ENCODE measurements around the gene RBBP8. TPM values are rescaled to one million over a fixed set of nuclear protein-coding genes. Genes with fewer than 3 reads are reported as not detected.
"Not testable (repeated sequence)": the region's sequence is repeated elsewhere in the genome, so short reads cannot be mapped to it uniquely, and the experiment has no call there.

RBBP8 gene
- total RNA-seq (ENCODE audit: low replicate concordance), result 50.5 and 64.8 TPM in 2 replicates

DNA sequence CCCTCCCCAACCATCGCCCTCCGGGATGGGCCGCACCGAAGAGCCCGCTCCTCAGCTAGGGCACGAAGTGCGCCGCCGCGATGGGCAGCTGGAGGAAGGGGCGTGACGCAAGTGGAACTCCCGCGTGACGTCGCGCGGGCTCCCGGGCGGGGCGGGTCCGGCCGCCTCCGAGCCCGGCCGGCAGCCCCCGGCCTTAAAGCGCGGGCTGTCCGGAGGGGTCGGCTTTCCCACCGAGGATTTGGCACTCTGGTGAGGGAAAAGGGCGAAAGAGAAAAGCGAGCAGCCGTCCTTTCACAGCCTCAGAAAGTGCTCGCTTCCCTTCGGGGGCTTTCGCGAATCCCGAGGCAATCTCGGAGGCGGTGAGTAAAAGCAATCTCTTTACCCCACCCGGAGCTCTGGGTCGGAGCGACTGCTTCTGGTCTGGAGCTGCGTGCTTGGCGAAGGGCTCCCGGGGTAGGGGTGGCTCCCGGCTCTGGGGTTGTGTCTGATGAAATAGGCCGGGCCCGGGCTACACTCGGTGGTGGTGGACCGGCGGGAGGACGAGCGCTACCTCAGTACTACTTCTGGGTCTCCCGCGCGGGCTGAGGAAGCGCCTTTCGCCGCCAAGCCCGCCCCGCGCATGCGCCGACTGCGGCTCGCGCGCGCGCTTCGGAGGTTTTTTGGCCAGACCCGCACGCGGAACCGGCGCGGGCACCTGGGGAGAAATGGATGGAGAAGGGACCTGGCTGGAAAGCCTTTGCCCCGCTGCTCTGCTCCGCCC lies at the start of gene RBBP8:
RBBP8 (plus strand) TSS at position 123 of the 760 bp plus-strand sequence. CDS start 3,524 bp downstream, outside the sequence.
- peaks cover 30% of the 10 kb centered on the region for H3K4me1 ChIP-seq
- Mint-ChIP-seq H3K9me3 (no peaks in the 10 kb centered on the region), H3K4me1 (peaks cover 32% of the 10 kb centered on the region), H3K27ac (peak within 1 kb of the TSS; percentile 90), H3K36me3 (peaks cover 10% of the 10 kb centered on the region), H3K27me3 (ENCODE audit: insufficient read depth, low read depth) (peaks cover 3% of the 10 kb centered on the region), H3K4me3 (peak within 1 kb of the TSS; percentile 91)
- H2AFZ ChIP-seq (replicated peaks), result peak within 1 kb of the TSS; percentile 81
- H3K36me3 ChIP-seq, result peaks cover 4% of the 10 kb centered on the region
- H3K4me3 ChIP-seq, result peak within 1 kb of the TSS; percentile 68
- H3K4me2 ChIP-seq, result peak within 1 kb of the TSS; percentile 92
- H3K27ac ChIP-seq, result peak within 1 kb of the TSS; percentile 95
- no peaks in the 10 kb centered on the region for H4K20me1 ChIP-seq (ENCODE audit: low read depth)
- peak within 1 kb of the TSS; percentile 59 for H3K9ac ChIP-seq
- H3K79me2 ChIP-seq (ENCODE audit: low read depth), result peaks cover 58% of the 10 kb centered on the region
- H3K9me3 ChIP-seq (ENCODE audit: low read depth), result no peaks in the 10 kb centered on the region
- peaks cover 27% of the 10 kb centered on the region for H3F3A ChIP-seq (ENCODE audit: low read depth)
- no peaks in the 10 kb centered on the region for H3K27me3 ChIP-seq
- peak; percentile 98 for DNase-seq (ENCODE audit: low spot score)
- no peak for TF ChIP-seq EZH2phosphoT487 (IDR thresholded peaks at IDR 0.05)
- TF ChIP-seq, protein P1, sequence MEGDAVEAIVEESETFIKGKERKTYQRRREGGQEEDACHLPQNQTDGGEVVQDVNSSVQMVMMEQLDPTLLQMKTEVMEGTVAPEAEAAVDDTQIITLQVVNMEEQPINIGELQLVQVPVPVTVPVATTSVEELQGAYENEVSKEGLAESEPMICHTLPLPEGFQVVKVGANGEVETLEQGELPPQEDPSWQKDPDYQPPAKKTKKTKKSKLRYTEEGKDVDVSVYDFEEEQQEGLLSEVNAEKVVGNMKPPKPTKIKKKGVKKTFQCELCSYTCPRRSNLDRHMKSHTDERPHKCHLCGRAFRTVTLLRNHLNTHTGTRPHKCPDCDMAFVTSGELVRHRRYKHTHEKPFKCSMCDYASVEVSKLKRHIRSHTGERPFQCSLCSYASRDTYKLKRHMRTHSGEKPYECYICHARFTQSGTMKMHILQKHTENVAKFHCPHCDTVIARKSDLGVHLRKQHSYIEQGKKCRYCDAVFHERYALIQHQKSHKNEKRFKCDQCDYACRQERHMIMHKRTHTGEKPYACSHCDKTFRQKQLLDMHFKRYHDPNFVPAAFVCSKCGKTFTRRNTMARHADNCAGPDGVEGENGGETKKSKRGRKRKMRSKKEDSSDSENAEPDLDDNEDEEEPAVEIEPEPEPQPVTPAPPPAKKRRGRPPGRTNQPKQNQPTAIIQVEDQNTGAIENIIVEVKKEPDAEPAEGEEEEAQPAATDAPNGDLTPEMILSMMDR (IDR thresholded peaks at IDR 0.05), result no peak
- no peak for TF ChIP-seq EZH2 (IDR thresholded peaks at IDR 0.05)

DNA sequence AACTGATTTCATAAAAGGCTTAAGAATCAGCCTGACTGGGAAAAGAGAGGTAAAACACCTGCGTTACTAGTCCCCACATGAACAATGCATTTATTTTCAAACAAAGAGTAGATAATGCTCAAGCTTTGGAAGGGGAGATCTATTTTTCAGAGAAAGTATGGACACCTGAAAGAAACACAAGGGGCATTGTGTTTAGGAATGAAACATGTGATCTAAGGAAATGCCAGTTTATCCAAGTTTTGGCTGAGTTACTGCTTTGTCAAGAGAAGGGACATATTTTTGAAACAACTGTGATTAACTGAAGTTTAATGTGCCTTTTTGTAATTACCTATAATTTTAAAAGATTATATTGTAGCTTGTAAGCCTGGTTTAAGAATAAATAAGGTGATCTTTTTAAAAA lies 49.3 kb upstream of the RBBP8 start:
- Histone ChIP-seq H3K9me3 (ENCODE audit: low read depth) (no peaks in the 10 kb centered on the region), H2AFZ (replicated peaks) (peak overlapping the region; percentile 50), H4K20me1 (ENCODE audit: low read depth) (no peaks in the 10 kb centered on the region), H3K9ac (no peak overlapping the region), H3K79me2 (ENCODE audit: low read depth) (no peaks in the 10 kb centered on the region), H3K27me3 (no peaks in the 10 kb centered on the region), H3K4me3 (no peak overlapping the region), H3F3A (ENCODE audit: low read depth) (no peaks in the 10 kb centered on the region), H3K36me3 (no peaks in the 10 kb centered on the region), H3K27ac (no peak overlapping the region), H3K4me2 (peak overlapping the region; percentile 29), H3K4me1 (peaks cover 12% of the 10 kb centered on the region)
- no peak for DNase-seq (ENCODE audit: low spot score)
- H3K36me3 Mint-ChIP-seq, result peaks cover 2% of the 10 kb centered on the region
- TF ChIP-seq, protein P1 (IDR thresholded peaks at IDR 0.05), result no peak
- TF ChIP-seq EZH2 (IDR thresholded peaks at IDR 0.05), result no peak
- no peak for TF ChIP-seq EZH2phosphoT487 (IDR thresholded peaks at IDR 0.05)
- H3K4me1 Mint-ChIP-seq, result peaks cover 10% of the 10 kb centered on the region
- H3K27me3 Mint-ChIP-seq (ENCODE audit: insufficient read depth, low read depth), result no peaks in the 10 kb centered on the region
- H3K4me3 Mint-ChIP-seq, result no peak overlapping the region
- peaks cover 15% of the 10 kb centered on the region for H3K9me3 Mint-ChIP-seq
- no peak overlapping the region for H3K27ac Mint-ChIP-seq

DNA sequence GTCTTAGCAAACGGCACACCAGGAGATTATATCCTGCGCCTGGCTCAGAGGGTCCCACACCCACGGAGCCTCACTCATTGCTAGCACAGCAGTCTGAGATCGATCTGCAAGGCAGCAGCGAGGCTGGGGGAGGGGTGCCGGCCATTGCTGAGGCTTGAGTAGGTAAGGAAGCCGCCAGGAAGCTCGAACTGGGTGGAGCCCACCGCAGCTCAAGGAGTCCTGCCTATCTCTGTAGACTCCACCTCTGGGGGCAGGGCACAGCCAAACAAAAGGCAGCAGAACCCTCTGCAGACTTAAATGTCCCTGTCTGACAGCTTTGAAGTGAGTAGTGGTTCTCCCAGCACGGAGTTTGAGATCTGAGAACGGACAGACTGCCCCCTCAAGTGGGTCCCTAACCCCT lies 47.4 kb upstream of the RBBP8 start:
- H3K9me3 ChIP-seq (ENCODE audit: low read depth); H4K20me1 ChIP-seq (ENCODE audit: low read depth); H3K27ac Mint-ChIP-seq; H3K4me3 Mint-ChIP-seq; H3K4me1 Mint-ChIP-seq; H3K27me3 Mint-ChIP-seq (ENCODE audit: insufficient read depth, low read depth); H3K4me3 ChIP-seq; H3K27me3 ChIP-seq; H3K4me2 ChIP-seq; H3K36me3 Mint-ChIP-seq; H2AFZ ChIP-seq (replicated peaks); H3K9ac ChIP-seq; H3K27ac ChIP-seq; H3F3A ChIP-seq (ENCODE audit: low read depth); H3K36me3 ChIP-seq; H3K79me2 ChIP-seq (ENCODE audit: low read depth); DNase-seq (ENCODE audit: low spot score): not testable (repeated sequence)
- peaks cover 12% of the 10 kb centered on the region for H3K4me1 ChIP-seq
- H3K9me3 Mint-ChIP-seq, result peaks cover 20% of the 10 kb centered on the region

DNA sequence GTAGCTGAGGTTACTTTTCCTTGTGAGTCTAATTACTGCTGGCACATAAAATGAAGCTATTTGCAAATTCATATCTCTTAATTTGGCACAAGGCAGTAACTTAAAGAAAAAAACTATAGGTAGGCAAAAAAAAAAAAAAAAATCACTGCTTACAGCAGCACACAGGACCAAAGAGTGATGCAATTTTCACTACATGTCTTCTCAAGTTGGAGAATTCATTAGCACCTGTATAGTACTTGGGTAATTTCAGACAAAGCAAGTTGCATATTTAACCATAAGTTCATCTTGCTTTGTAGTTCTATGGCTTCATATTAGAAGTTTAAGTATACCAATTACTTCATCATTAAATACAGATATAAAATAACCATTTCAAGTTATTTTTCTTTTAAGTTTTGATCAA lies 33.7 kb upstream of the RBBP8 start:
- Histone ChIP-seq H2AFZ (replicated peaks) (no peak overlapping the region), H3K27ac (no peak overlapping the region), H3F3A (ENCODE audit: low read depth) (no peaks in the 10 kb centered on the region), H4K20me1 (ENCODE audit: low read depth) (no peaks in the 10 kb centered on the region), H3K4me3 (no peak overlapping the region), H3K9ac (no peak overlapping the region), H3K4me2 (no peak overlapping the region), H3K79me2 (ENCODE audit: low read depth) (no peaks in the 10 kb centered on the region), H3K36me3 (no peaks in the 10 kb centered on the region), H3K9me3 (ENCODE audit: low read depth) (no peaks in the 10 kb centered on the region), H3K27me3 (no peaks in the 10 kb centered on the region), H3K4me1 (no peaks in the 10 kb centered on the region)
- Mint-ChIP-seq H3K4me1 (no peaks in the 10 kb centered on the region), H3K27me3 (ENCODE audit: insufficient read depth, low read depth) (no peaks in the 10 kb centered on the region), H3K9me3 (peaks cover 6% of the 10 kb centered on the region), H3K36me3 (peaks cover 4% of the 10 kb centered on the region), H3K4me3 (no peak overlapping the region), H3K27ac (no peak overlapping the region)
- DNase-seq (ENCODE audit: low spot score), result no peak
- TF ChIP-seq, protein P1 (IDR thresholded peaks at IDR 0.05), result no peak
- TF ChIP-seq EZH2 (IDR thresholded peaks at IDR 0.05), result no peak
- no peak for TF ChIP-seq EZH2phosphoT487 (IDR thresholded peaks at IDR 0.05)
